Measurements from ENCODE around the gene CCDC68. TPM values are rescaled to one million over a fixed set of nuclear protein-coding genes. Genes with fewer than 3 reads are reported as not detected.

The CCDC68 gene, protein sequence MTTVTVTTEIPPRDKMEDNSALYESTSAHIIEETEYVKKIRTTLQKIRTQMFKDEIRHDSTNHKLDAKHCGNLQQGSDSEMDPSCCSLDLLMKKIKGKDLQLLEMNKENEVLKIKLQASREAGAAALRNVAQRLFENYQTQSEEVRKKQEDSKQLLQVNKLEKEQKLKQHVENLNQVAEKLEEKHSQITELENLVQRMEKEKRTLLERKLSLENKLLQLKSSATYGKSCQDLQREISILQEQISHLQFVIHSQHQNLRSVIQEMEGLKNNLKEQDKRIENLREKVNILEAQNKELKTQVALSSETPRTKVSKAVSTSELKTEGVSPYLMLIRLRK
- total RNA-seq, result 5.1 TPM
- long read RNA-seq, full-length matches to known transcripts, result 2 of 8 reads
- long read RNA-seq, partial matches to known transcripts, result 0 of 8 reads
- long read RNA-seq, other reads (novel, unspliced or antisense), result 6 of 8 reads

DNA sequence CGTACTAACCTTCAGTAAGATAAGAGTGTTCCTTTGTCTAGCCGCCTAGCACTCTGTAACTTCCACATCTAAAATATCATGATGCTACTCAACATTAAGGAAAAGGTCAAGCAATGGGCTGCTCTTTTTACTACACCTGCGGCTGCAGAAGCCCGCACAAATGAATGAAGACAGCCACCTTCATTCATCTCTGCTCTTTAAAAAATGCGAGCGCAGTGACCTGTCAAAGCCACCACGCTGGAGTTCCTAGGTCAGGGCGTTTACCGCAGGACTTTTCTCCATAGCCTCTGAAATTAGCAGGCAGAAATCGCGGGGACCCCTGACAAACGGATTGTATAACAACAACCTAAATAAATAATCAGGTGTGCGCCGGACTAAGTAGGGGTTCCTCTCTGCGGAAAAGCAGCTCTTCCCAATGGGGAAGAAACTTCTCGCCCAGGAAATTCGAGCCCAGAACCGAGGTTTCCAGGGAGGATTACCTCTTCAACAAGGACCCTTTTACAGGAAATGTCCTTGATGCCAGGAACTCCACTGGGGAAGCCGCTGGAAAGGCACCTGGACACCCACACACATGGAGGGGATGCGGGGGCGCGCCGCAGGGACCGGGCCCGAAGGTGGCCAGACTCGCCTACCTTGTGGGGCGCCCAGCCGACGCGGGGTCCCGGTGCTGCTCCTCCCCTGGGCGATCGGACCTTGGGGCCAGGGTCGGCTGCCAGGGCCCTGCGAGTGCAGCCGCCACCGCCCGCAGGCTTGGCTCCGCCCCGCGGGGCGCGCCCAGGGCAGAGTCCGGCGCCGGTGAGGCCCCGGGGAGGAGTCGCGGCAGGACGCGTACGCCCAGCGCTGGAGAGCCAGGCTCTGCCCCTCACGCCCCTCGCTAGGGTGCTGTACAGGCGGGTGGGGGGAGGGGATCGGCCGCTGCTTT is at the start of gene CCDC68:
TSS of gene CCDC68 (minus strand) at position 758 of the 922 bp plus-strand sequence. CDS start 16,670 bp downstream, outside the sequence.
- intact Hi-C loops (cut with micrococcal nuclease), result no loop called here
- Histone ChIP-seq H3K36me3 (no peaks in the 10 kb centered on the region), H3K9me3 (replicated peaks) (no peaks in the 10 kb centered on the region), H3K4me1 (peaks cover 13% of the 10 kb centered on the region), H3K27ac (replicated peaks) (peak within 1 kb of the TSS; percentile 89), H3K4me3 (peak within 1 kb of the TSS; percentile 74), H3K27me3 (ENCODE audit: low read depth) (peaks cover 28% of the 10 kb centered on the region)
- TF ChIP-seq, protein P1, sequence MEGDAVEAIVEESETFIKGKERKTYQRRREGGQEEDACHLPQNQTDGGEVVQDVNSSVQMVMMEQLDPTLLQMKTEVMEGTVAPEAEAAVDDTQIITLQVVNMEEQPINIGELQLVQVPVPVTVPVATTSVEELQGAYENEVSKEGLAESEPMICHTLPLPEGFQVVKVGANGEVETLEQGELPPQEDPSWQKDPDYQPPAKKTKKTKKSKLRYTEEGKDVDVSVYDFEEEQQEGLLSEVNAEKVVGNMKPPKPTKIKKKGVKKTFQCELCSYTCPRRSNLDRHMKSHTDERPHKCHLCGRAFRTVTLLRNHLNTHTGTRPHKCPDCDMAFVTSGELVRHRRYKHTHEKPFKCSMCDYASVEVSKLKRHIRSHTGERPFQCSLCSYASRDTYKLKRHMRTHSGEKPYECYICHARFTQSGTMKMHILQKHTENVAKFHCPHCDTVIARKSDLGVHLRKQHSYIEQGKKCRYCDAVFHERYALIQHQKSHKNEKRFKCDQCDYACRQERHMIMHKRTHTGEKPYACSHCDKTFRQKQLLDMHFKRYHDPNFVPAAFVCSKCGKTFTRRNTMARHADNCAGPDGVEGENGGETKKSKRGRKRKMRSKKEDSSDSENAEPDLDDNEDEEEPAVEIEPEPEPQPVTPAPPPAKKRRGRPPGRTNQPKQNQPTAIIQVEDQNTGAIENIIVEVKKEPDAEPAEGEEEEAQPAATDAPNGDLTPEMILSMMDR (IDR thresholded peaks at IDR 0.05; ENCODE audit: borderline replicate concordance), result no peak
- peak; percentile 52 for DNase-seq

DNA sequence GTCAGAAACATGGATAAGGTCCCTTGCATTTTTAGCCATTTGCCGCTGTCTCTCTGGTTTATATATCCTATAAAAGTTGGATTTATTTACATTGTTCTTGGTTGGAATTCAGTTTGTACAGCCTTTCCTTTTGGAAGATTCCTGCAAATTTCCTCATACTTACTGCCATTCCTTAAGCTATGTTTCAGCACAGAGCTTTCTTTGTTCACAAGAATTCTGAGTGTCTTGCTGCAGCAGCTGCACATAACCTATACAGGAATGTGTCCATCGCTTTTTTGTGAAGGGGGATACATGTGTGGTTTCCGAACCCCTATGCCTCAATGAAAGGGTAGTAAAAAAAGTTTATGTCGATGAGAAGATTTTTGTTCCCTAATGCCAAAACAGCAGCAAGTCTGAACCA is 48.3 kb upstream of the CCDC68 start:
- TF ChIP-seq, protein P1 (IDR thresholded peaks at IDR 0.05; ENCODE audit: borderline replicate concordance), result no peak
- no peaks in the 10 kb centered on the region for H3K4me1 ChIP-seq
- H3K36me3 ChIP-seq, result no peaks in the 10 kb centered on the region
- H3K27me3 ChIP-seq (ENCODE audit: low read depth), result no peaks in the 10 kb centered on the region
- intact Hi-C loops (cut with micrococcal nuclease), result no loop called here
- no peak overlapping the region for H3K4me3 ChIP-seq
- H3K27ac ChIP-seq (replicated peaks), result no peak overlapping the region
- no peak for DNase-seq
- H3K9me3 ChIP-seq (replicated peaks), result no peaks in the 10 kb centered on the region

DNA sequence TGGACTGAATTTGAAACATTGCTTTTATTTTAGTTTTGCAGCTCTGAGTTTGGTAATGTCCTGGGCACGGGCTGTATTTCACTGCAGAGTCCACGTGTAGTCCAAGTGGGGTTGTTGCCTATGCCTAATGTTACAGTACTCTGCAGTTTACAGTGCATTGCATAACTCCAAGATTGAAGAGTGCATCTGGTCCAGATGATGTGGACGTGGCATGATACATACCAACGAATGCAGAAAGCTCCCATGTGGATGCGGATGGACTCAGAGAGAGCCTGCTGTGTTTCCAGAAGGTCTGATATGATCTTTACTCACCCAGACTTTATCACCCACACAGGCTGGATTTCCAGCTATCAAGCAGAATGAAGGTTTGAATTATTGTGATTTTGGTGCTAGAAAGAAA is 44.4 kb upstream of the CCDC68 start:
- H3K36me3 ChIP-seq, result no peaks in the 10 kb centered on the region
- no peaks in the 10 kb centered on the region for H3K4me1 ChIP-seq
- H3K27me3 ChIP-seq (ENCODE audit: low read depth), result no peaks in the 10 kb centered on the region
- DNase-seq, result no peak
- intact Hi-C loops (cut with micrococcal nuclease), result no loop called here
- H3K4me3 ChIP-seq, result no peak overlapping the region
- TF ChIP-seq, protein P1 (IDR thresholded peaks at IDR 0.05; ENCODE audit: borderline replicate concordance), result no peak
- no peaks in the 10 kb centered on the region for H3K9me3 ChIP-seq (replicated peaks)
- no peak overlapping the region for H3K27ac ChIP-seq (replicated peaks)

DNA sequence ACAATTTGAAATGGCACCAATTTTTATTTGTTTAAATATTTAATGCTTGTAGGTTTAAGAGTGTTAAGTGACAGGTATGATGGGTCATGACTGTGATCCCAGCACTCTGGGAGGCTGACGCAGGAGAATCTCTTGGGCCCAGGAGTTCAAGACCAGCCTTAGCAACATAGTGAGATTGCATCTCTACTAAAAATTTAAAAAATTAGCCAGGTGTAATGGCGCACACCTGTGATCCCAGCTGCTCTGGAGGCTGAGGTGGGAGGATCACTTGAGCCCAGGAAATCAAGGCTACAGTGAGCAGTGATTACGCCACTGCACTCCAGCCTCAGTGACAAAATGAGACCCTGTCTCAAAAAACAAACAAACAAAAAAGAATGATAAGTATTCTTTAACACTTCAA is 43.0 kb upstream of the CCDC68 start:
- no peak overlapping the region for H3K27ac ChIP-seq (replicated peaks)
- H3K4me1 ChIP-seq, result no peaks in the 10 kb centered on the region
- no peaks in the 10 kb centered on the region for H3K9me3 ChIP-seq (replicated peaks)
- intact Hi-C loops (cut with micrococcal nuclease), result no loop called here
- H3K27me3 ChIP-seq (ENCODE audit: low read depth), result no peaks in the 10 kb centered on the region
- DNase-seq, result no peak
- no peak overlapping the region for H3K4me3 ChIP-seq
- TF ChIP-seq, protein P1 (IDR thresholded peaks at IDR 0.05; ENCODE audit: borderline replicate concordance), result no peak
- H3K36me3 ChIP-seq, result no peaks in the 10 kb centered on the region

DNA sequence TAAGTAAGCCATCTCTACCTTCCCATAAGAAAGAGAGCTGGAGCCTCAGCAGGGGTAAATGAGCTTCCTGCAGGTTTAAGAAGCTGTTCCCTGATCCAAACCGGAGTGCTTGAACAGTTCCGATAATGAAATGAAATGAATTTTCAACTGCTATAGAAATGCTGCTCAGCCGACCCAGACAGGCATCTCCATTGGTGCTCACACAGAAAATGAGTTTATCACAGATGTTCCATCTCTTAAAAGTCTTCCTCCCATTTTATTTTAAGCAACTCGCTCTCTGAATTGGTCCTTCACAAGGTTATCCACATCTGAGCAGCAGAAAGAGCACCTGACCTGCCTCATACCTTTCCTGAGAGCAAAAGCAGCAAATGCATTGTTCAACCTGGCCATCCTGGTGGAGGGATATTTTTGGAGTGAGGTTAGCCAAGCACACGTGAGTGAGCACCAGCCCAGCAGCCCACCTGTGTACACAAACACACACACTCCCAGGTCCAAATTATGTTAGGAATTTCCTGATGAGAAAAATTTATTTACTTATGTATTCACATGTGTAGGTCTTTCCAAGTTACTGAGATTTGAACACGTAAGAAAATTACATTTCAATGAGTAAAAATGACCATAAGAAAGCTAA is 42.2 kb upstream of the CCDC68 start:
- H3K4me1 ChIP-seq, result no peaks in the 10 kb centered on the region
- H3K9me3 ChIP-seq (replicated peaks), result no peaks in the 10 kb centered on the region
- H3K36me3 ChIP-seq, result no peaks in the 10 kb centered on the region
- DNase-seq, result no peak
- TF ChIP-seq, protein P1 (IDR thresholded peaks at IDR 0.05; ENCODE audit: borderline replicate concordance), result no peak
- no peak overlapping the region for H3K27ac ChIP-seq (replicated peaks)
- H3K27me3 ChIP-seq (ENCODE audit: low read depth), result no peaks in the 10 kb centered on the region
- intact Hi-C loops (cut with micrococcal nuclease), result no loop called here
- no peak overlapping the region for H3K4me3 ChIP-seq

Measured in left ventricle myocardium inferior (tissue), 1 donor.